Stimulated activated CD8-positive, alpha-beta memory T cell treated with anti-CD3 and anti-CD28 coated beads, Interleukin-4, amount 100 ng/mL, for 48 hours (primary cell): Measurements from ENCODE around the gene RFC1.
"Not testable (repeated sequence)": the region's sequence is repeated elsewhere in the genome, so short reads cannot be mapped to it uniquely, and the experiment has no call there.

Source experiments
- DNase-seq: peaks from one replicate; pipeline ENCODE4 v3.0.0-alpha.2; 2020

The RFC1 gene

GRCh38 chr4:39304651-39305050 is 61.5 kb downstream of the RFC1 start:
- DNase-seq, result no peak

DNA sequence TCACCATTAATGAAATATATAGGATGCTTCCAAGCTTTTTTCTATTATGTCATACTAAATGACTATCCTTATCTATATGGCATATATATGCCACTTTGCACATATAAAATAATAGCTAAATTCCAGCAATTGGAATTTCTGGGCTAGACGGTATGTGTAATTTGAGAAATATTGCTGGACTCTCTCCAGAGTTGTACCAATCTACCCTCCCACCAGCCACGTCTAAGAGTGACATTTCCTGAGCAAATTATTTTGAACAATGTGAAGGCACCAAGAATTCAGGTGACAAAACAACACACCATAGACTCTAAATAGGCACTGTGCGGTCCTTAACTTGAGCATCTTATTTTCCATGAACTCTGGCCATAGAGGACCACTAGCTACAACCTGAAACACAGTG is 62.3 kb downstream of the RFC1 start:
- no peak for DNase-seq

DNA sequence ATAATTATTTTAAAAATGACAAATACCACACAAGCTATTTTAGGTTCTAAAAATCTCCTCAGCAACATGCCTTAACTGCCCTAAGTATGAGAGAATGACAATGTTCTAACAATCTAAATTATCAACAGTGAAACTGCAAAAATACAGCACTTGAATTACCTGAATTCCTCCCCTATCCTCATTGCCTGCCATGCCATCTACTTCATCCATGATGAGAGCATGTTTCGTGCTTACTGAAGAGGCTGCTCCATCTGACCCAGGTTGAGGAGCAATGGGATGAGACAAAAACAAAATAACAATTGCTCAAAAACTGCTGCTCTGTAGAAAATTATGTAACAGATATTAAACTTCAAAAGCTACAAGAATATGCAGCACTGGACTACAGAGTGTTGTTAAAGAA is 63.3 kb downstream of the RFC1 start:
- no peak for DNase-seq

DNA sequence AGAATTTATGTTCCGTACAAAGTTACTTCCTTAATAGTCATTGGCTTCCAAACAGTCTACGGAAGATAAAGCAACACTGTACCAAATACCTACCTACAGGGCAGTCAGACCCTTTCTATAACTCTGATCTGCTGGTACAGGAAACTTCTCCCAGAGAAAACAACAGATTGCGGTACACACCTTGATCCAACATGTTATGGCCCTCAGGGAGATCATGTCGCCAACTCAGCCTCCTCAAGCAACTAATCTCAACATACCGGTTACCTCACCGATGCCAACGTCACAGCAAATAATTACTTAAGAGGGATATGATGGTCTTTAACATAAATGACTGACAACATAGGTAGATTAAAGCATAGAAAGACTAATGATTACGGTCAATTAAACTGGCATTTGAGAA is 70.4 kb downstream of the RFC1 start:
- DNase-seq, result no peak

DNA sequence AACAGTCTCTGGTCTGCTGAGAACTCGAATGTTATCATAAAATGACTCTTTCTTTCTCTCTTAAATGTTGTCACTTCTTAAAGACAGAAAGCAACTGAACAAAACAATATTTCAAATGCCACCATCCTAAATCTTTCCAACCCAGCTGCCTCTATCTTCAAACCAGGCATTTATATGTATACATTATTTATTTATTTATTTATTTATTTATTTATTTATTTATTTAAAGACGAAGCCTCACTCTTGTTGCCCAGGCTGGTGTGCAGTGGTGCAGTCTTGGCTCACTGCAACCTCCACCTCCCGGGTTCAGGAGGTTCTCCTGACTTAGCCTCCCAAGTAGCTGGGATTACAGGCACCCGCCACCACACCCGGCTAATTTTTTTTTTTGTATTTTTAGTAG is 73.7 kb downstream of the RFC1 start:
- not testable (repeated sequence) for DNase-seq

DNA sequence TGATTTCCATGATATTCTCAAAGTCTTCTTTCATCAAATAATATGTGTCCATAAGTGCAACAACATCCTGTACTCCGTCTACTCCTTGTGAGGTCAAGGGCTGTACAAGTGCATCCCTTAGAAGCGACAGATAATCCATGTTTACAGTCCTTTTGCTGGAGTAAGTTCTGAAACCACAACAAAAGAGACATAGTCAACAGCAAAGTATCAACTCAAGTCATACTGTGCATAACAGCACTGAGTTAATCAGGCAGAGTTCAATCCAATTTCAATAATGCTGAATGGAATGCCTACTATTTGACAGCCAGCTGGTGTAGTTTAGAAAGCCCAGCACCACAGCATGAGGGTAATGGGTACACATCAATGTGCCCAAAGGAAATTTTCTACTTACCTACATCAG is 74.5 kb downstream of the RFC1 start:
- DNase-seq, result no peak

- DNase-seq, result no peak
These were observed 78.9 kb downstream of the RFC1 start for GRCh38 chr4:39287223-39287622.

DNA sequence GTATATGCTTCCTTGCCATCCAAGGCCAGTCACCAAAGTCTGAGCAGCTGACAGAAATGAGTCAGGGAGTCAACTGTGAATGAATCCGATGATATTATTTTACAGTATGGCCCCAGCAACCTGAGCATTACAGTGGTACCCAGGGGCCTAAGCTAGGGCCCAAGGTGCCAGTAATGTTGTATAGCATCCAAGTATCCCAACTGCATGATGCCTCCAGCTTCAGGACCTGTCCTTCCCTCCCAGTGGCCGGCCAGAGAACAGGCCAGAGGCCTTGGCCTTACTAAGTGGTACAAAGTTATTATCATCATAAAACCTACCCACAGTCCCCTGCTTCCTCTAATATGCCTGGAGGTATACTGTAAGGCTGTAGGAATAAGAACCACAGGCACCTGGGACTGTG is 79.9 kb downstream of the RFC1 start:
- no peak for DNase-seq

GRCh38 chr4:39285853-39286252 is 80.3 kb downstream of the RFC1 start:
- DNase-seq, result no peak

DNA sequence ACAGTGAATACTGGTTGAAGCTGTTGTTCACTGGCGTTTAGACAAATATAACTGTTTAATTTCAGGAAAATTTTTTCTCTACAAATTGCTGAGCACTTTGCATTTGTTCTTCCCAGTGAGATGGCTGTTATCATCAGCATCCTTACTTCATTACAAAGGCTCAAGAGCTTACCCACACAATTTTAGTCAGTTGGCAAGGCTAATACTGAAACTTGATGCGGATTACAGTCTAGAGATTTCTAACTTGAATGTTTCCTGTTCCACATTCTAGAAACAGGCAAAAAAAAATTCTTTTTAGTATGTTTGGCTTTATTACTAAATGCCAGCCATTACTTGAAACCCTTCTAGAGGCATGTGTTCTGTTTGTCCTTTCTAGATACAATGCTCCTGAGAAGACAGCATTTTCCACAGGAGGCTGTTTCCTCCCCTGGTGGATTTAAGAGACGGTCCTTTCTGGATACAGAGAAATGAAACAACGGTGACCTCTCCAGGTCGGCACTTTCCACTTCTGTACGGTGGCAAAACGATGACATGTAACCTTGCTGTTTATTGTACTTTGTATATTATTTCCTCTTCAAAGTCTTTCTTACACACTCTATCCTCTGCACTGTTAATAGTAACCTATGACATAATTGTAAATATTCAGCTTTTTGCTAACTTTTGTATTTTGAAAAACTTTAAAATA is 80.9 kb downstream of the RFC1 start:
- DNase-seq, result no peak

DNA sequence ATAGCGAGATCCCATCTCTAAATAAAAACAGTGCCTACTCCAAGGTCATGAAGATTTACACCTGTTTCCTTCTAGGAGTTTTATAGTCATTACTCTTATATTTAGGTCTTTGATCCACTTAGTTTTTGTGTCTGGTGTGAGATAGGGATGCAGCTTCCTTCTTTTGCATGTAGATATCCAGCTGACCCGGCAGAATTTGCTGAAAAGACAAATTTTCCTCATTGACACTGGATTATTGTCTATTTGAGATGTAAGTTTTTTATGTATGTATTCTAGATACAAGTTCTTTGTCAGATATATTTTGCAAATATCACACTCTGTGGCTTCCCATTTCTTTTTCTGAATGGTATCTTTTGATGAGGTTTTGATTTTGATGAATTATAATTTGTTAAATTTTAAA is 85.4 kb downstream of the RFC1 start:
- no peak for DNase-seq

GRCh38 chr4:39279416-39279815 is 86.7 kb downstream of the RFC1 start:
- DNase-seq, result no peak

GRCh38 chr4:39278476-39278875 is 87.7 kb downstream of the RFC1 start:
- no peak for DNase-seq

GRCh38 chr4:39277661-39278060 is 88.5 kb downstream of the RFC1 start:
- not testable (repeated sequence) for DNase-seq

- no peak for DNase-seq
These were observed 91.7 kb downstream of the RFC1 start for GRCh38 chr4:39274503-39274902.

GRCh38 chr4:39263895-39264294 is 102.3 kb downstream of the RFC1 start:
- no peak for DNase-seq

- DNase-seq, result no peak
These were observed 106.4 kb downstream of the RFC1 start for GRCh38 chr4:39259571-39260330.

- DNase-seq, result no peak
These were observed 109.7 kb downstream of the RFC1 start for GRCh38 chr4:39256436-39256835.

GRCh38 chr4:39255871-39256270 is 110.3 kb downstream of the RFC1 start:
- no peak for DNase-seq

DNA sequence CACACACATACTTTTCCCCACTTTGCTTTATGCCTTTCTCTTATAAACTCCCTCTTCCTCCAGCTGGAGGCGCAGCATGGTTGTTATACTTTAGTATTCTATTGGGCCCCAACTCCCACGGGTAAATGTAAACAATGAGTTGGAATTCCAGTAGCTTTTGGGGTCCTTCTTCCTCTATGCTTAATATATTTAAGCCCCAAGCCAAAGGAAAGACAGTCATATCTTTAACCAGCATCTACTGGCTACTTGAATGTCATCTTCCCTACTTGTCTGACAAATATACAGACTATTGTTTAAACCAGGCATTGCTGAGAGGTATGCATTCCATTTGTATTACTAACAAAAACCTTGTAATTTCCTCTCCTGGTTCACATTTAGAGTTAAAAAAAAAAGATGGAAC is 110.9 kb downstream of the RFC1 start:
- no peak for DNase-seq

DNA sequence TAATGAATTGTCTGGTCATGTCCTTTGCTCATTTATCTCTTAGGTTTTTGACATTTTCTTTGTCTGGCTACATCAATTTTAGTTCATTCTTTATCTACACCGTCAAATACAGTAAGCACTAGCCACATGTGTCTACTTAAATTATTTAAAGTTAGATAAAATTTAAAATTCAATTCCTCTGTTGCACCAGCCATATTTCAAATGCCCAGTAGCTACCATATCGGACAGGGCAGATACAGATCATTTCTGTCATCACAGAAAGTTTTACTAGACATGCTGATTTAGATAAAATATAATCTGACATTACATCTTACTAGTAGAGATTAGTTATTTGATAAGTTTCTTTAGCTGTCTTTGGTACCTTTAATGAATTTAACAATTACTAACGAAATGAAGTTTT is 122.7 kb downstream of the RFC1 start:
- DNase-seq, result no peak
